Stimulated activated effector memory CD8-positive, alpha-beta T cell treated with anti-CD3 and anti-CD28 coated beads, Interleukin-12 subunit alpha, Interleukin-12 subunit beta, amount 100 ng/mL, for 72 hours (primary cell): ENCODE data around the gene CYB561.

ENCODE experiments used
- ATAC-seq: fragments of 150-1000 bp; cut with Tn5 transposase; 2 replicates; pipeline ENCODE4 v1.10.0; 2021
- DNase-seq, 2 donors: peaks; one replicate each; pipeline ENCODE4 v3.0.0; 2021 to 2022; ENCODE audit warnings: low spot score in 2 of 2
- H3K27ac Mint-ChIP-seq: one replicate; pipeline ENCODE4 v1.8.0; 2022; ENCODE audit warnings: mild to moderate bottlenecking, mixed read lengths
- H3K36me3 Mint-ChIP-seq: one replicate; pipeline ENCODE4 v1.8.0; 2022; ENCODE audit warnings: mild to moderate bottlenecking, mixed read lengths
- H3K4me1 Mint-ChIP-seq: one replicate; pipeline ENCODE4 v1.8.0; 2022; ENCODE audit warnings: mixed read lengths
- H3K4me3 Mint-ChIP-seq: one replicate; pipeline ENCODE4 v1.8.0; 2022; ENCODE audit warnings: mild to moderate bottlenecking, mixed read lengths
- H3K9me3 Mint-ChIP-seq: one replicate; pipeline ENCODE4 v1.8.0; 2022; ENCODE audit warnings: mixed read lengths

The CYB561 gene

DNA sequence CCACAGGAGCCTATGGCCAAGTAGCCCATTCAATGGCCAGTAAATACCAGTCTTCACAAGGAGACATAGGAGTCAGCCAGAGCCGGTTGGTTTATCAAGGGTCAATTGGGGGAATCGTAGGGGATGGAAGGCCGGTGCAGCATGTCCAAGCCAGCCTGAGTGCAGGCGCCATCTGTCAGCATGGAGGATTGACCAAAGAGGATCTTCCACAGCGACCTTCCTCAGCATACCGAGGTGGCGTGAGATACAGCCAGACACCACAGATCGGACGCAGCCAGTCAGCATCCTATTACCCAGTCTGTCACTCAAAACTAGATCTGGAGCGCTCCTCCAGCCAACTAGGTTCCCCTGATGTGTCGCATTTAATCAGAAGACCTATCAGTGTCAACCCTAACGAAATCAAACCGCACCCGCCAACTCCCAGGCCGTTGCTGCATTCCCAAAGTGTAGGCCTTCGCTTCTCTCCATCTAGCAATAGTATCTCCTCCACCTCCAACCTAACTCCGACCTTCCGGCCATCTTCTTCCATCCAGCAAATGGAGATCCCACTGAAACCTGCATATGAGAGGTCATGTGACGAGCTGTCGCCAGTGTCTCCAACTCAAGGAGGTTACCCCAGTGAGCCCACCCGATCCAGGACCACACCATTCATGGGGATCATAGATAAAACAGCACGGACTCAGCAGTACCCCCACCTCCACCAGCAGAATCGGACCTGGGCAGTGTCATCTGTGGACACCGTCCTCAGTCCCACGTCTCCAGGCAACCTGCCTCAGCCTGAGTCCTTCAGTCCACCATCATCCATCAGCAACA is 25.0 kb downstream of the CYB561 start:
- ATAC-seq (no peak), DNase-seq (no peak)
- Mint-ChIP-seq H3K36me3 (peaks cover 4% of the 10 kb centered on the region), H3K9me3 (no peaks in the 10 kb centered on the region), H3K4me1 (peaks cover 18% of the 10 kb centered on the region), H3K27ac (peak overlapping the region; percentile 89), H3K4me3 (no peak overlapping the region)

- peaks cover 4% of the 10 kb centered on the region for H3K36me3 Mint-ChIP-seq
- ATAC-seq (peak; percentile 59), DNase-seq (no peak)
- no peaks in the 10 kb centered on the region for H3K9me3 Mint-ChIP-seq
- H3K27ac Mint-ChIP-seq = peak overlapping the region; percentile 89
- peaks cover 10% of the 10 kb centered on the region for H3K4me1 Mint-ChIP-seq
- peak overlapping the region; percentile 15 for H3K4me3 Mint-ChIP-seq
Measured at GRCh38 chr17:63419949-63420867, 25.9 kb downstream of the CYB561 start.

GRCh38 chr17:63419398-63419797 is 26.7 kb downstream of the CYB561 start:
- Mint-ChIP-seq H3K27ac (peak overlapping the region; percentile 89), H3K36me3 (peaks cover 4% of the 10 kb centered on the region), H3K4me3 (peak overlapping the region; percentile 15), H3K4me1 (peaks cover 10% of the 10 kb centered on the region), H3K9me3 (no peaks in the 10 kb centered on the region)
- DNase-seq (no peak), ATAC-seq (no peak)

DNA sequence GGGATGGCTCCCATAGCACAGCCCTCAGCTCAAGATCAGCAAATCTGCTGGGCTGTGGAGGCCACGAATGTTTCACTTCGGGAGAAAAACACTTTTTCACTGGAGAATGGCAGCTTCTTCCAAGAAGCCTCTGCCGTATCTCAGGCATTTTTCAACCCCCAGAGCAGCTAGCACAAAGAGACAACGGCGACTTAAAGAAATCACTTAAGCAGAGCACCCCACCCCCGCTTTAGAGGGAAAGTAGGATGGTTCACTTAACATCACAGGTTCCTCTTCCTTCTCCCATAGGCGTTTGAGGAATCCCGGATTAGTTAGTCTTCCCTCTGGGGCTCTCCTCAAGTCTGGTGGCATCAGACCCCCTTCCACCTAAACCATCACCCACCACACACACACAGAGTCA is 27.6 kb downstream of the CYB561 start:
- H3K27ac Mint-ChIP-seq = peak overlapping the region; percentile 89
- no peaks in the 10 kb centered on the region for H3K9me3 Mint-ChIP-seq
- peaks cover 4% of the 10 kb centered on the region for H3K36me3 Mint-ChIP-seq
- ATAC-seq (no peak), DNase-seq (no peak)
- peaks cover 10% of the 10 kb centered on the region for H3K4me1 Mint-ChIP-seq
- no peak overlapping the region for H3K4me3 Mint-ChIP-seq

- H3K9me3 Mint-ChIP-seq = no peaks in the 10 kb centered on the region
- H3K4me3 Mint-ChIP-seq = no peak overlapping the region
Measured at GRCh38 chr17:63414222-63414621, 31.9 kb downstream of the CYB561 start.

DNA sequence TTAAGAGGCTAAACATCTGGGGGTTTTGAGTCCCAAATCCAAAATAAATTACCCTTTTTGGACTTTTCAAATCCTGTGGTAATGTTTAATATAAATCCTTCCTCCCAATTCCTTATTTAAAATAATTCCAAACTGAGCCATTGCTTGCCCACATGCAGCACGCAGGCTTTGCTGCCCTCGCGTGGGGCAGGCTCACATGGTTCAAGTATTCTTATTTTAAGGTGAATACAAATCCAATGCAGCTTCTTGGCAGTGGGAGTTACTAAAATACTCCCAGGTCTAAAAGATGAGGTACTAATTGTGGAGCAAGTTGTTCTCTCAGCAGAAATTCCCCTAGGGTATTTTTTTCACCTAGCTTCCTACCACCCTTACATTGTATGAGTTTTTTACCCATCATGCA is 33.0 kb downstream of the CYB561 start:
- H3K4me1 Mint-ChIP-seq = no peaks in the 10 kb centered on the region
- no peaks in the 10 kb centered on the region for H3K9me3 Mint-ChIP-seq
- ATAC-seq (no peak), DNase-seq (no peak)
- no peak overlapping the region for H3K4me3 Mint-ChIP-seq
- H3K36me3 Mint-ChIP-seq = peaks cover 12% of the 10 kb centered on the region
- no peak overlapping the region for H3K27ac Mint-ChIP-seq

More at GRCh38 chr17:63414222-63414621, 31.9 kb downstream of the CYB561 start:
- ATAC-seq (no peak), DNase-seq (no peak)
- no peak overlapping the region for H3K27ac Mint-ChIP-seq
- no peaks in the 10 kb centered on the region for H3K4me1 Mint-ChIP-seq
- H3K36me3 Mint-ChIP-seq = peaks cover 12% of the 10 kb centered on the region

DNA sequence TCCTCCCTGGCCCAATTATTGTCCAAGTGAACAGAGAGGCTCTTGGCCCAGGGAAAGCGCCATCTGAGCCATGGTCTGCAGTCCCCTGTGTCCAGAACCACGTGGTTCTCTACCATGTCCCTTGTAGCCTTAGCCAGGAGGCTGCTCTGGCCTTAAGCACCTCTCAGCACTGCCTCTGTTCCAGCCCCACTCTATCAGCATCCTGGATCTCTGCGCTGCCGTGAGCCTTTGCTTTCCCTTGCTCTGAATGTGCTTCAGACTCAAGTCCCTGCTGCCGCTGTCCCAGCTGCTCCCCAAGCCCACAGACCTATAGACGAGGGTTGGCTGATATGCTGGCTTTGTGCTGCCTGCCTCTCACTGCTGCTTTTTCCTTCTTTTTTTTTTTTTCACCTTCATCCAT is 33.9 kb downstream of the CYB561 start:
- peaks cover 12% of the 10 kb centered on the region for H3K36me3 Mint-ChIP-seq
- H3K27ac Mint-ChIP-seq = peak overlapping the region; percentile 21
- no peak for DNase-seq
- no peak for ATAC-seq
- H3K4me3 Mint-ChIP-seq = no peak overlapping the region
- H3K9me3 Mint-ChIP-seq = no peaks in the 10 kb centered on the region
- no peaks in the 10 kb centered on the region for H3K4me1 Mint-ChIP-seq

- peaks cover 4% of the 10 kb centered on the region for H3K4me1 Mint-ChIP-seq
- H3K27ac Mint-ChIP-seq = no peak overlapping the region
- H3K4me3 Mint-ChIP-seq = no peak overlapping the region
- peaks cover 16% of the 10 kb centered on the region for H3K36me3 Mint-ChIP-seq
- DNase-seq = no peak
- no peaks in the 10 kb centered on the region for H3K9me3 Mint-ChIP-seq
- no peak for ATAC-seq
Measured at GRCh38 chr17:63407741-63408330, 38.3 kb downstream of the CYB561 start.

- H3K9me3 Mint-ChIP-seq = no peaks in the 10 kb centered on the region
- DNase-seq (peak; percentile 52 to 75), ATAC-seq (peak; percentile 91)
- H3K4me3 Mint-ChIP-seq = no peak overlapping the region
- no peak overlapping the region for H3K27ac Mint-ChIP-seq
- H3K4me1 Mint-ChIP-seq = peaks cover 4% of the 10 kb centered on the region
- peaks cover 7% of the 10 kb centered on the region for H3K36me3 Mint-ChIP-seq
Measured at GRCh38 chr17:63406689-63407330, 39.3 kb downstream of the CYB561 start.

DNA sequence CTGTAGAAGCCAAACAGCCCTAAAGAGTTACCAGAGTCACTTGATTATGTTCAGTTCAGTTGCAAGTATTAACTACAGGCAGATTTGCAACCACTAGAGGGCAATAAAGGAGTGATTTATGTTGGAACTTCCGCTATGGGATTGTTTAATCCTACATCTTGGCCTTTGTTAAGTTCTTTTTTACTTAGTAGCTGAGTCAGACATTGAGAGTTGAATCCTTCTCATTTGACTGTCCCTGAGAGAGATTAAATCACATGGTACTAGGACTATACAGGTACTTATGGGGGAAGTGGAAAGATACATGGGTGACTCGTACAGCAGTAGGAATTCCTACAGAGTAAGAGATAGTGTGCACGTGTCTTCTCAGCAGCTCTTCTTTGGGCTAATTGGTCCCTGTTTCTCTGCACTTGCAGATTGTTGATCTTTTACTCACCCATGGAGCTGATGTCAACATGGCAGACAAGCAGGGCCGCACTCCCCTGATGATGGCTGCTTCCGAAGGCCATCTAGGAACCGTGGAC is 40.3 kb downstream of the CYB561 start:
- H3K27ac Mint-ChIP-seq = no peak overlapping the region
- DNase-seq (no peak), ATAC-seq (peak; percentile 81)
- peaks cover 4% of the 10 kb centered on the region for H3K36me3 Mint-ChIP-seq
- peaks cover 4% of the 10 kb centered on the region for H3K4me1 Mint-ChIP-seq
- H3K9me3 Mint-ChIP-seq = no peaks in the 10 kb centered on the region
- no peak overlapping the region for H3K4me3 Mint-ChIP-seq

- no peaks in the 10 kb centered on the region for H3K9me3 Mint-ChIP-seq
- H3K36me3 Mint-ChIP-seq = peaks cover 4% of the 10 kb centered on the region
- H3K27ac Mint-ChIP-seq = no peak overlapping the region
- peaks cover 4% of the 10 kb centered on the region for H3K4me1 Mint-ChIP-seq
- no peak overlapping the region for H3K4me3 Mint-ChIP-seq
- ATAC-seq (no peak), DNase-seq (no peak)
Measured at GRCh38 chr17:63405020-63405419, 41.1 kb downstream of the CYB561 start.

GRCh38 chr17:63402431-63403212 is 43.5 kb downstream of the CYB561 start:
- Mint-ChIP-seq H3K27ac (no peak overlapping the region), H3K4me3 (no peak overlapping the region), H3K36me3 (peaks cover 15% of the 10 kb centered on the region), H3K4me1 (peaks cover 4% of the 10 kb centered on the region), H3K9me3 (no peaks in the 10 kb centered on the region)
- ATAC-seq = no peak
- DNase-seq = no peak

GRCh38 chr17:63399856-63400255 is 46.2 kb downstream of the CYB561 start:
- no peak for ATAC-seq
- Mint-ChIP-seq H3K9me3 (no peaks in the 10 kb centered on the region), H3K27ac (no peak overlapping the region), H3K4me3 (no peak overlapping the region), H3K4me1 (no peaks in the 10 kb centered on the region), H3K36me3 (peaks cover 14% of the 10 kb centered on the region)
- DNase-seq = no peak

- H3K4me1 Mint-ChIP-seq = no peaks in the 10 kb centered on the region
- no peak overlapping the region for H3K4me3 Mint-ChIP-seq
- H3K27ac Mint-ChIP-seq = no peak overlapping the region
- DNase-seq = no peak
- no peaks in the 10 kb centered on the region for H3K9me3 Mint-ChIP-seq
- H3K36me3 Mint-ChIP-seq = peaks cover 14% of the 10 kb centered on the region
- no peak for ATAC-seq
Measured at GRCh38 chr17:63399316-63399715, 46.8 kb downstream of the CYB561 start.
